Gastrocnemius medialis (tissue), 4 donors: ENCODE results near the gene SMG6.

ENCODE experiments used
- POLR2A ChIP-seq, 2 donors: fragments of 450-650 bp; IDR thresholded peaks; one replicate each; pipeline ENCODE4 v1.6.1; 2017; ENCODE audit warnings: antibody characterized with exemption in 2 of 2, mild to moderate bottlenecking in 2 of 2, moderate library complexity in 2 of 2
- TF ChIP-seq, protein P1 (sequence below), 5 experiments: fragments of 450-650 bp in 3 of 5; fragments of 200-600 bp in 2 of 5; sonication (generic) in 2 of 5; IDR thresholded peaks in 4 of 5; conservative IDR thresholded peaks in 1 of 5; 1 replicate in 4 of 5; 2 replicates in 1 of 5; pipeline ENCODE4 v1.5.1; 2016 to 2019; ENCODE audit warnings: antibody characterized with exemption in 5 of 5, mild to moderate bottlenecking in 3 of 5, moderate library complexity in 3 of 5

- no peak for TF ChIP-seq POLR2A (IDR thresholded peaks at IDR 0.05)
- TF ChIP-seq, protein P1, sequence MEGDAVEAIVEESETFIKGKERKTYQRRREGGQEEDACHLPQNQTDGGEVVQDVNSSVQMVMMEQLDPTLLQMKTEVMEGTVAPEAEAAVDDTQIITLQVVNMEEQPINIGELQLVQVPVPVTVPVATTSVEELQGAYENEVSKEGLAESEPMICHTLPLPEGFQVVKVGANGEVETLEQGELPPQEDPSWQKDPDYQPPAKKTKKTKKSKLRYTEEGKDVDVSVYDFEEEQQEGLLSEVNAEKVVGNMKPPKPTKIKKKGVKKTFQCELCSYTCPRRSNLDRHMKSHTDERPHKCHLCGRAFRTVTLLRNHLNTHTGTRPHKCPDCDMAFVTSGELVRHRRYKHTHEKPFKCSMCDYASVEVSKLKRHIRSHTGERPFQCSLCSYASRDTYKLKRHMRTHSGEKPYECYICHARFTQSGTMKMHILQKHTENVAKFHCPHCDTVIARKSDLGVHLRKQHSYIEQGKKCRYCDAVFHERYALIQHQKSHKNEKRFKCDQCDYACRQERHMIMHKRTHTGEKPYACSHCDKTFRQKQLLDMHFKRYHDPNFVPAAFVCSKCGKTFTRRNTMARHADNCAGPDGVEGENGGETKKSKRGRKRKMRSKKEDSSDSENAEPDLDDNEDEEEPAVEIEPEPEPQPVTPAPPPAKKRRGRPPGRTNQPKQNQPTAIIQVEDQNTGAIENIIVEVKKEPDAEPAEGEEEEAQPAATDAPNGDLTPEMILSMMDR (IDR thresholded peaks at IDR 0.05 in 4 of 5, conservative IDR thresholded peaks at IDR 0.05 in 1 of 5): peak in 1 of 5 experiments; percentile 18
Observed at GRCh38 chr17:2075336-2076086, 228.1 kb downstream of the SMG6 start.
